AG04450 (cell line): ENCODE results near the gene IL36RN. TPM values are rescaled to one million over a fixed set of nuclear protein-coding genes. Genes with fewer than 3 reads are reported as not detected.

ENCODE experiments used
- CTCF ChIA-PET: fragments of 300-600, 350-600 bp; formaldehyde crosslinking; extraction: SDS; loops from one replicate; lab custom pipeline; 2022; ENCODE audit warnings: antibody characterized with exemption, inconsistent platforms; lab: Charles Lee
- POLR2A ChIA-PET: fragments of 350-600 bp; formaldehyde crosslinking; extraction: SDS; loops from one replicate; lab custom pipeline; 2021; ENCODE audit warnings: antibody characterized with exemption, inconsistent platforms; lab: Yijun Ruan, JAX
- DNase-seq: peaks from one replicate; pipeline ENCODE4 v3.0.0-alpha.2; 2011; ENCODE audit warnings: low read depth, low spot score
- H3K27ac ChIP-seq: one replicate; pipeline ENCODE4 v1.5.1; 2012; ENCODE audit warnings: low read depth, low read length, control low read depth
- H3K27me3 ChIP-seq: one replicate; pipeline ENCODE4 v1.6.0; 2012; ENCODE audit warnings: low read length; ENCODE audit not compliant: control insufficient read depth, insufficient read depth
- H3K4me3 ChIP-seq: 2 replicates; pipeline ENCODE4 v1.5.1; 2011; ENCODE audit warnings: mild to moderate bottlenecking, low read depth, low read length, control low read depth
- H3K9me3 ChIP-seq: 2 replicates; pipeline ENCODE4 v1.5.1; 2012; ENCODE audit warnings: low read length; ENCODE audit not compliant: control insufficient read depth, insufficient read depth
- CTCF ChIP-seq: IDR thresholded peaks from 2 replicates; pipeline ENCODE4 v1.5.1; 2011; ENCODE audit warnings: low read depth, low read length, control low read depth, inconsistent platforms
- polyA plus RNA-seq: library from polyadenylated mRNA; depleted of rRNA; stranded (reverse); fragments of >200 nt; gene quantifications from 2 replicates; pipeline ENCODE4 v1.2.3, GENCODE V29; 2011

Gene IL36RN
- polyA plus RNA-seq, 1 experiment, result not detected

- ChIA-PET POLR2A (no interaction called here), CTCF (no interaction called here)
- H3K27me3 ChIP-seq, result no peaks in the 10 kb centered on the region
- peaks cover 4% of the 10 kb centered on the region for H3K9me3 ChIP-seq
- no peak for TF ChIP-seq CTCF
- DNase-seq, result no peak
- no peak within 1 kb of the TSS for H3K27ac ChIP-seq
- no peak within 1 kb of the TSS for H3K4me3 ChIP-seq
Measured at GRCh38 chr2:113052396-113052917, 6.5 kb upstream of the IL36RN start, which contains the start of gene IL36B. Gene IL36B (minus strand): TSS chr2:113052867.

GRCh38 chr2:113053666-113054065 is 5.3 kb upstream of the IL36RN start:
- no peak overlapping the region for H3K4me3 ChIP-seq
- H3K9me3 ChIP-seq, result peaks cover 4% of the 10 kb centered on the region
- H3K27me3 ChIP-seq, result no peaks in the 10 kb centered on the region
- ChIA-PET POLR2A (no interaction called here), CTCF (no interaction called here)
- TF ChIP-seq CTCF, result no peak
- DNase-seq, result no peak
- H3K27ac ChIP-seq, result no peak overlapping the region

- ChIA-PET CTCF (no interaction called here), POLR2A (no interaction called here)
- peaks cover 4% of the 10 kb centered on the region for H3K9me3 ChIP-seq
- no peak overlapping the region for H3K4me3 ChIP-seq
- H3K27ac ChIP-seq, result no peak overlapping the region
- no peak for TF ChIP-seq CTCF
- no peaks in the 10 kb centered on the region for H3K27me3 ChIP-seq
- DNase-seq, result no peak
Measured at GRCh38 chr2:113054066-113054465, 4.9 kb upstream of the IL36RN start.

GRCh38 chr2:113056521-113056920 is 2.5 kb upstream of the IL36RN start:
- DNase-seq, result no peak
- no peaks in the 10 kb centered on the region for H3K27me3 ChIP-seq
- no peak overlapping the region for H3K27ac ChIP-seq
- ChIA-PET POLR2A (no interaction called here), CTCF (no interaction called here)
- no peaks in the 10 kb centered on the region; the same call in 1 of the 2 replicates for H3K9me3 ChIP-seq
- no peak for TF ChIP-seq CTCF
- no peak overlapping the region for H3K4me3 ChIP-seq

GRCh38 chr2:113057117-113057516 is 1.9 kb upstream of the IL36RN start:
- POLR2A ChIA-PET, result no interaction called here
- no peak for TF ChIP-seq CTCF
- no peak overlapping the region for H3K4me3 ChIP-seq
- H3K27ac ChIP-seq, result no peak overlapping the region
- H3K27me3 ChIP-seq, result no peaks in the 10 kb centered on the region
- DNase-seq, result no peak
- H3K9me3 ChIP-seq, result no peaks in the 10 kb centered on the region; the same call in 1 of the 2 replicates
- CTCF ChIA-PET, result no interaction called here
